ENCODE measurements around the gene TUBB4B. TPM values are rescaled to one million over a fixed set of nuclear protein-coding genes. Genes with fewer than 3 reads are reported as not detected.

The TUBB4B gene
- total and polyA plus RNA-seq, 8 donors, result 69.4 to 292 (median 153) TPM

GRCh38 chr9:137213160-137214060, 27.7 kb upstream of the TUBB4B start:
- DNase-seq, result no peak
- WGBS, 5 donors, result 83 to 89% (median 89%) methylated on average over 32 to 49 of the region's 49 CpGs

GRCh38 chr9:137214620-137215019, 26.5 kb upstream of the TUBB4B start:
- Histone ChIP-seq H3K4me3 (no peak overlapping the region), H3K36me3 (peaks cover 10 to 53% (median 30%) of the 10 kb centered on the region in 4 donors), H3K27ac (no peak overlapping the region), H3K27me3 (no peaks in the 10 kb centered on the region), H3K9me3 (no peaks in the 10 kb centered on the region), H3K4me1 (peaks cover 14 to 35% (median 32%) of the 10 kb centered on the region in 4 donors)
- TF ChIP-seq POLR2AphosphoS5 (IDR thresholded peaks at IDR 0.05) (no peak), EP300 (IDR thresholded peaks at IDR 0.05) (no peak)
- intact Hi-C loops (cut with DNase I; ENCODE audit: low total_unique reads), result no loop called here
- no peak for DNase-seq
- WGBS, 5 donors, result 92 to 97% (median 96%) methylated on average over 17 to 19 of the region's 19 CpGs

More at GRCh38 chr9:137213160-137214060, 27.7 kb upstream of the TUBB4B start:
- Histone ChIP-seq H3K36me3 (peaks cover 10 to 61% (median 40%) of the 10 kb centered on the region in 4 donors), H3K4me1 (peaks cover 12 to 23% (median 20%) of the 10 kb centered on the region in 4 donors), H3K9me3 (no peaks in the 10 kb centered on the region), H3K27me3 (no peaks in the 10 kb centered on the region), H3K27ac (no peak overlapping the region), H3K4me3 (no peak overlapping the region)
- intact Hi-C loops (cut with DNase I; ENCODE audit: low total_unique reads), result no loop called here
- no peak for TF ChIP-seq EP300 (IDR thresholded peaks at IDR 0.05)
- no peak for TF ChIP-seq POLR2A (IDR thresholded peaks at IDR 0.05)
- TF ChIP-seq POLR2AphosphoS5 (IDR thresholded peaks at IDR 0.05), result no peak
- no peak for TF ChIP-seq CTCF (IDR thresholded peaks at IDR 0.05)

- Histone ChIP-seq H3K4me3 (no peak overlapping the region), H3K36me3 (peaks cover 10 to 45% (median 22%) of the 10 kb centered on the region in 4 donors), H3K9me3 (no peaks in the 10 kb centered on the region), H3K4me1 (peaks cover 14 to 41% (median 39%) of the 10 kb centered on the region in 4 donors), H3K27ac (no peak overlapping the region), H3K27me3 (no peaks in the 10 kb centered on the region)
- intact Hi-C loops (cut with DNase I; ENCODE audit: low total_unique reads), result no loop called here
- 92 to 95% (median 94%) methylated on average over 18 to 22 of the region's 22 CpGs for WGBS, 5 donors
- no peak for DNase-seq
- TF ChIP-seq CTCF (IDR thresholded peaks at IDR 0.05) (no peak), EP300 (IDR thresholded peaks at IDR 0.05) (no peak), POLR2AphosphoS5 (IDR thresholded peaks at IDR 0.05) (no peak), POLR2A (IDR thresholded peaks at IDR 0.05) (no peak)
Measured at GRCh38 chr9:137215196-137215986, 25.7 kb upstream of the TUBB4B start.

GRCh38 chr9:137216188-137216965, 24.7 kb upstream of the TUBB4B start:
- TF ChIP-seq EP300 (IDR thresholded peaks at IDR 0.05) (no peak), CTCF (IDR thresholded peaks at IDR 0.05) (no peak), POLR2AphosphoS5 (IDR thresholded peaks at IDR 0.05) (no peak), POLR2A (IDR thresholded peaks at IDR 0.05) (no peak)
- no peaks in the 10 kb centered on the region for H3K9me3 ChIP-seq
- peak overlapping the region in 1 of 4 donors; percentile 45 for H3K4me3 ChIP-seq
- peaks cover 19 to 51% (median 48%) of the 10 kb centered on the region in 4 donors for H3K4me1 ChIP-seq
- peaks cover 0 to 5% (median 0%) of the 10 kb centered on the region in 3 donors for H3K27me3 ChIP-seq
- intact Hi-C loops (cut with DNase I; ENCODE audit: low total_unique reads), result no loop called here
- H3K27ac ChIP-seq, result peak overlapping the region; percentile 87 to 91 (median 89)
- peaks cover 10 to 42% (median 19%) of the 10 kb centered on the region in 4 donors for H3K36me3 ChIP-seq
- WGBS, 5 donors, result 88 to 95% (median 93%) methylated on average over 18 to 30 of the region's 30 CpGs
- no peak for DNase-seq

All from stomach (tissue), 9 donors.